Fibroblast of lung (primary cell): ENCODE data around the gene METTL1. TPM values are rescaled to one million over a fixed set of nuclear protein-coding genes. Genes with fewer than 3 reads are reported as not detected.

Source experiments
- DNase-seq, 2 donors: peaks; one replicate each; pipeline versions ENCODE4 v3.0.0 to v3.0.0-alpha.2; 2010; ENCODE audit warnings: low read depth in 2 of 2
- H2AFZ ChIP-seq: 2 replicates; pipeline ENCODE4 v1.5.1; 2012; ENCODE audit warnings: low read length, control low read depth, inconsistent platforms
- H3K27ac ChIP-seq: 2 replicates; pipeline ENCODE4 v1.5.1; 2011; ENCODE audit warnings: low read length, control low read depth; ENCODE audit not compliant: insufficient read depth
- H3K27me3 ChIP-seq: 2 replicates; pipeline ENCODE4 v1.5.1; 2011; ENCODE audit warnings: mild to moderate bottlenecking, low read length; ENCODE audit not compliant: control insufficient read depth, insufficient read depth
- H3K36me3 ChIP-seq: 2 replicates; pipeline ENCODE4 v1.5.1; 2011; ENCODE audit warnings: low read length; ENCODE audit not compliant: control insufficient read depth, insufficient read depth
- H3K4me1 ChIP-seq: 2 replicates; pipeline ENCODE4 v1.5.1; 2011; ENCODE audit warnings: low read length; ENCODE audit not compliant: control insufficient read depth, insufficient read depth; ENCODE audit errors: extremely low read depth
- H3K4me2 ChIP-seq: 2 replicates; pipeline ENCODE4 v1.5.1; 2011; ENCODE audit warnings: low read length, control low read depth; ENCODE audit not compliant: insufficient read depth; ENCODE audit errors: extremely low read depth
- H3K4me3 ChIP-seq, 4 experiments: fragments of 200-600 bp in 1 of 4; sonication (generic) in 1 of 4; replicated peaks in 1 of 4; 2 replicates each; pipeline ENCODE4 v1.5.1; 2011 to 2016; ENCODE audit warnings: low read length in 4 of 4, low read depth in 3 of 4, mild to moderate bottlenecking in 3 of 4, control low read depth in 2 of 4, inconsistent platforms in 1 of 4, mixed read lengths in 1 of 4; ENCODE audit not compliant: insufficient read depth in 1 of 4; ENCODE audit errors: control extremely low read depth in 1 of 4
- H3K79me2 ChIP-seq: 2 replicates; pipeline ENCODE4 v1.5.1; 2012; ENCODE audit warnings: mild to moderate bottlenecking, low read length, inconsistent platforms; ENCODE audit not compliant: control insufficient read depth, insufficient read depth
- H3K9ac ChIP-seq: 2 replicates; pipeline ENCODE4 v1.5.1; 2011; ENCODE audit warnings: mild to moderate bottlenecking, low read length, control low read depth; ENCODE audit not compliant: insufficient read depth
- H3K9me3 ChIP-seq: 2 replicates; pipeline ENCODE4 v1.5.1; 2012; ENCODE audit warnings: low read depth, low read length; ENCODE audit not compliant: control insufficient read depth, insufficient read depth
- H4K20me1 ChIP-seq: 2 replicates; pipeline ENCODE4 v1.5.1; 2011; ENCODE audit warnings: low read length; ENCODE audit not compliant: control insufficient read depth, insufficient read depth; ENCODE audit errors: extremely low read depth
- CTCF ChIP-seq, 2 donors: IDR thresholded peaks in 1 of 2; conservative IDR thresholded peaks in 1 of 2; 1 replicate in 1 of 2; 2 replicates in 1 of 2; pipeline ENCODE4 v1.5.1; 2011 to 2012; ENCODE audit warnings: low read length in 2 of 2, control low read depth in 1 of 2, inconsistent platforms in 1 of 2, low read depth in 1 of 2, mild to moderate bottlenecking in 1 of 2
- EZH2 ChIP-seq: IDR thresholded peaks from 2 replicates; pipeline ENCODE4 v1.5.1; 2012; ENCODE audit warnings: low read length, control low read depth, mild to moderate bottlenecking; ENCODE audit errors: missing control alignments
- polyA plus RNA-seq, 2 donors: library from polyadenylated mRNA; depleted of rRNA in 1 of 2; stranded (reverse) in 1 of 2; unstranded in 1 of 2; fragments of >200 nt; gene quantifications; 2 replicates each; pipeline ENCODE4 v1.2.1, GENCODE V29; 2011 to 2012; ENCODE audit warnings: missing spikeins in 1 of 2
- total RNA-seq: library from RNA; depleted of rRNA; stranded (reverse); fragments of >200 nt; gene quantifications from 2 replicates; pipeline ENCODE4 v1.2.1, GENCODE V29; 2014

METTL1 gene
- total and polyA plus RNA-seq, 2 donors (not counting 1 experiment from before 2014, with no cell fraction given) = 3.5 to 16.9 TPM

- Histone ChIP-seq H3K36me3 (no peaks in the 10 kb centered on the region), H4K20me1 (no peaks in the 10 kb centered on the region), H3K4me3 (no peak overlapping the region), H3K79me2 (no peaks in the 10 kb centered on the region), H3K9me3 (no peaks in the 10 kb centered on the region), H3K27ac (no peak overlapping the region), H3K4me1 (peaks cover 3% of the 10 kb centered on the region), H2AFZ (no peak overlapping the region), H3K4me2 (no peak overlapping the region), H3K9ac (no peak overlapping the region), H3K27me3 (peaks cover 20% of the 10 kb centered on the region)
- no peak for DNase-seq
- TF ChIP-seq CTCF (conservative IDR thresholded peaks at IDR 0.05 in 1 of 2, IDR thresholded peaks at IDR 0.05 in 1 of 2; ENCODE audit: low read depth in 1 of 2, low read length in 2 of 2) = no peak
- no peak for TF ChIP-seq EZH2
Measured at GRCh38 chr12:57760347-57760982, 11.4 kb downstream of the METTL1 start.

DNA sequence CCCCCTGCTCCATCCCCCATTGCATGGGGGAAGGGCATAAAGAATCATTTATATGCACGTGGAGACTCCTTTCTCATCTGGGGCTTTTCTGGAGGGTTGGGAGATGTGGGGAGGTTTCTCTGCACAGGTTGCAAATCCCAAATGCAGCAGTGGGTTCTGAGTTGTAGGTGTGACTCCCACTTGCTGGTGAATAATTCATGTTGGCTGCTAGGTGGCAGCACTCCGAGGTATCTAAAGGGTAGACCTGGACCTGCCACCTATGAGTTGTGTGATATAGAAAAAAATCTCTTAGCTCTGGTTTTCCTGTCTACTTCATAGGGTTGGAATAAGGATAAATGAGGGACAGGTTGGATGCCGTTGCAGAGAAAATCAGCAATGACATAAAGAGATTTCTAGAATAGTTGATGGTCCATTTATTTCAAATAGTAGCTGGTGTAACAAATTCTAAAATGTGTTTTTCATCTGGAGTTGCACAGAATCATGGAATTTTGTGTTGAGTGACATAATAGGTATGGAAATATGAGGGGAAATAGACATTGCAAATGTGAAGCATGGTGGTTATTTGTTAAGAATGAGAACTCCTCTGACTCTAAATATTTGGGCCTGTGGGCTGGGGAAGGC, 12.4 kb downstream of the METTL1 start:
- peaks cover 2% of the 10 kb centered on the region for H3K4me1 ChIP-seq
- no peak overlapping the region for H3K4me2 ChIP-seq
- no peak overlapping the region for H3K9ac ChIP-seq
- no peaks in the 10 kb centered on the region for H3K9me3 ChIP-seq
- TF ChIP-seq CTCF (conservative IDR thresholded peaks at IDR 0.05 in 1 of 2, IDR thresholded peaks at IDR 0.05 in 1 of 2; ENCODE audit: low read depth in 1 of 2, low read length in 2 of 2) (peak; percentile 18 to 43), EZH2 (no peak)
- H3K27me3 ChIP-seq = peaks cover 13% of the 10 kb centered on the region
- no peaks in the 10 kb centered on the region for H3K36me3 ChIP-seq
- no peaks in the 10 kb centered on the region for H3K79me2 ChIP-seq
- H3K4me3 ChIP-seq = no peak overlapping the region
- peak in 1 of 2 donors; percentile 20 for DNase-seq
- no peak overlapping the region for H2AFZ ChIP-seq
- H3K27ac ChIP-seq = no peak overlapping the region
- H4K20me1 ChIP-seq = no peaks in the 10 kb centered on the region

DNA sequence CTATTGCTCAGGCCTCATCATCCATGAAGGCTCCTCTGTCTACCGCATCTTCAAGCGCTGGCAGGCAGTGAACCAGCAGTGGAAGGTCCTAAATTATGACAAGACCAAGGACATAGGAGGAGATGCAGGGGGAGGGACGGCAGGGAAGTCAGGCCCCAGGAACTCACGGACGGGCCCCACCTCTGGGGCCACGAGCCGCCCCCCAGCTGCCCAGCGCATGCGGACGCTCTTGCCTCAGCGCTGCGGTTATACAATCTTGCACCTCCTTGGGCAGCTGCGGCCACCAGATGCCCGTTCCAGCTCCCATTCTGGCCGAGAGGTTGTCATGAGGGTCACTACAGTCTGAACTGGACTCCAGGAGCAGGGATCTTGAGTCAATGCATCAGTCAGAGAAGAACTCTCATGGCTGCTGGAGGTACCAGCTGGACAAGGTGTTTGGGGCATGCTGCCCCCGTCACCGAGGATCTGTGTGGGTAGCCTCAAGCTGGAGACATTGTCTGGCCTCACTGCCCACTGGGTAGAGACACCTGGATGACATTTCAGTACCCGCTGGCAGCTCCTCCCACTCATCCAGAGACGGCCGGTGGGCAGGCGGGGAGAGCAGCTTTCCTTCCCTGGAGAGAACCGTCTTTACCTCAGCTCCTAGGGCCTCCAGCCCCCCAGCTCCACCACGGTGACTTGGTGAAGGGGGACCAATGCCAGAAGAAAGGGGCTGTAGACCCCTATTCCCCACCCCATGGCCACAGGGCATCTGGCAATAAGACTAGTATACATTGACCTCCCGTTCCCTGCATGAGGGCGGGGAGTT, 13.1 kb downstream of the METTL1 start:
- Histone ChIP-seq H2AFZ (no peak overlapping the region), H3K27ac (no peak overlapping the region), H3K4me3 (no peak overlapping the region), H3K4me2 (no peak overlapping the region), H4K20me1 (no peaks in the 10 kb centered on the region), H3K27me3 (peaks cover 14% of the 10 kb centered on the region), H3K79me2 (no peaks in the 10 kb centered on the region), H3K9ac (no peak overlapping the region), H3K9me3 (no peaks in the 10 kb centered on the region), H3K36me3 (no peaks in the 10 kb centered on the region), H3K4me1 (peaks cover 4% of the 10 kb centered on the region)
- DNase-seq = no peak
- TF ChIP-seq CTCF (conservative IDR thresholded peaks at IDR 0.05 in 1 of 2, IDR thresholded peaks at IDR 0.05 in 1 of 2; ENCODE audit: low read depth in 1 of 2, low read length in 2 of 2) = no peak
